IPS-11a (cell line): ENCODE measurements around the gene SPSB4.

Source experiments
- H3K4me3 ChIP-seq: one replicate; pipeline ENCODE4 v1.5.1; 2013; ENCODE audit warnings: low read depth, low read length, control low read depth

The SPSB4 gene

DNA sequence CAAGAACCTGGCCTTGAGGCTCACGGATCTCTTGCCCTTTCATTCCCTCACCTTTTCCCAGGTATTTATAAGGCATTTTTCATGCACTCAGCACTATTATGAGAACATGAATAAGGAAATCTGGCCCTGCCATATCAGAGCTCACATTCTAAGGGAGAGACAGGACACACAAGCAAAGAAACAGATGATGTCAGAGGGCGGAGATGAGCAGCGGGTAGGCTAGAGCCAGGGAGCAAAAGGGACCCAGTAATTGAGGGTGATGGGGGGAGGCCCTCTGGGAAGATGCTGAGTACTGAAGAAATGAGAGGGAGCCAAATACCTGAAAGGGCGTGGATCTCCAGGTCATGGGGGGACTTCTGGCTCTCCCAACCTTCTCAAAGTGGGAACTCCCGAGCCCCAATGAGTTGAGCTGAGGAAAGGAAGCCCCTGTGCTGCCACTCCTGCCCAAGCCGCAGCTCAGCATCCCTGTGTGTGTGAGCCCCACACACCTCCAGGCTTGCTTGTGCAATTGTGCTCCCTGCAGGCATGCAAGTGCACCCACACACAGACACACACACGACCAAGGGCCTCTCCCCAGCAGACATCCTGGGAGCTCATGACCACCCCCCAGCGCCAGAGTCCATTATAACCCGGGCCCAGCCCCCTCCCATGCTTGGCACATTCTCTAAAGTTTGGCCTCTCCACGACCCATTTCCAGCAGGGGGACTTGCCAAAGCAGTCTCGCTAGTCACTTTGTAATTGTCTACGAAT is 99.1 kb downstream of the SPSB4 start:
- H3K4me3 ChIP-seq, result no peak overlapping the region

DNA sequence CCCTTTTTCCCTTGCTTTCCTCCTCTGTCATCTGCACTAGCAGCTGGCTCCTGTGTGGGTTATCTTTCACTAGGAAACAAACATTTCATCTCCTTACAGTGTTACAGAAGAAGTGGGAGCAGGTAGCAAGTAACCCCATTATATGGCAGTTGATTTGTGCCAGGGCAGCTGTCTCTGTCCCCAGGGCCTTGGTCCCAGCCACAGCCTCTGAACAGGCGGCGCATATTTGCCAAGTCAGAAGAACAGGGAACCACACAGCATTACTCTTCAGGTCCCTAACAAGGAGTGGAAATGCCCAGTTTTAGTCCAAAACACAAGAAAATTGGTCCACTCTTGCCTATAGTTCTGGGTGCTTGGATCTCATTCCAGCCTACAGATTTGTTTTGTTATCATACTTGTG is 99.8 kb downstream of the SPSB4 start:
- H3K4me3 ChIP-seq, result no peak overlapping the region

DNA sequence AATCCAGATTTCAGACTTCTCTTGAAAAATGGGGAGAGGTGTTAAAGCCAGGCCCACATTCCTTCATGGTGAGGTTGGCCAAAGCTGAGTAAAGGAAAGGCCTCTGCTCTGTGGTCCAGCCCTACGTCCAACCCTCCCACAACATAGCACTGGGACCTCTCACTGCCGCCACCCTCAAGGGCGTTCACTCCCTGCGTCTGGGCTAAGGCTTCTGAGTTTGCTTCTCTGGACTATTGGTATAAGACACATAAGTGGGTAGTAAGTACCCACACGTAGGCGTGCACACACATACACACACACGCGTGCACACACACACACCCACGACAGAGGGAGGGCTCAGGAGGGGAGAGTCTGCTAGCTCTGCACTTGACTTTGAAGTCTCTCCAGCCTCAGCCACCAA is 100.3 kb downstream of the SPSB4 start:
- H3K4me3 ChIP-seq, result no peak overlapping the region

DNA sequence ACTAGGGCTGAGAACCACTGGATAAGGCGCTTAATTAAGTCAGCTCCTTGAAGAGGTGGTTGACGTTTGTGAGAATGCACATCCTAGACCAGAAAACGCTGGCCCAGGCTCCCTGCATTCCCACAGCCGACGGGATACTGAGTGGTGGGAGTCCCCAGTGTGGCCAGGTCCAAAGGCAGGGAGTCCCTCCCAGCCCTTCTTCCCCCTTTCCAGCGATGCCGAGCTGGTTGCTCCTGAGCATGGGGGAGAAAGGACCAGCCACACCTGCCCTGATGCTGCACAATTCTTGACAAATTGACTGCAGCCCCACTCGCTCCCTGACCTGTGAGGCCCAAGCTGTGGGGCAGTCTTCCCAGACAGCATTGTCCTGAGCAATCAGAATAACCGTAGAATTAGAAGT is 101.0 kb downstream of the SPSB4 start:
- no peak overlapping the region for H3K4me3 ChIP-seq

GRCh38 chr3:141152801-141153678 is 101.9 kb downstream of the SPSB4 start:
- no peak overlapping the region for H3K4me3 ChIP-seq

DNA sequence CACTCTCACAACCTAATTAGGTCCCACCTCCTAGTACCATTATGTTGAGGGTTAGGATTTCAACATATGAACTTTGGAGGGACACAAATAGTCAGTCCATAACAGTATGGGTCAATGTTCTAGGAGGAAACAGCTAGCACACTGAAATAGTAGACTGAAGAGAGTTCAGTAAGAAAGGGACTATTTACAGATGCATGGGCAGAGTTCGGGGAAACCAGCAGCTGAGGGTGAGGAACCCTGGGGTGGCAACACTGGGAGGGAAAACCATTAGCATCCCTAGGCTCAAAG is 102.5 kb downstream of the SPSB4 start:
- H3K4me3 ChIP-seq, result no peak overlapping the region

- no peak overlapping the region for H3K4me3 ChIP-seq
Observed at GRCh38 chr3:141164852-141165251, 113.7 kb downstream of the SPSB4 start.

- no peak overlapping the region for H3K4me3 ChIP-seq
Observed at GRCh38 chr3:141167681-141168080, 116.5 kb downstream of the SPSB4 start.

GRCh38 chr3:141170678-141171295 is 119.6 kb downstream of the SPSB4 start:
- no peak overlapping the region for H3K4me3 ChIP-seq

- no peak overlapping the region for H3K4me3 ChIP-seq
Observed at GRCh38 chr3:141174674-141175073, 123.5 kb downstream of the SPSB4 start.

- H3K4me3 ChIP-seq, result no peak overlapping the region
Observed at GRCh38 chr3:141176775-141177174, 125.6 kb downstream of the SPSB4 start.

DNA sequence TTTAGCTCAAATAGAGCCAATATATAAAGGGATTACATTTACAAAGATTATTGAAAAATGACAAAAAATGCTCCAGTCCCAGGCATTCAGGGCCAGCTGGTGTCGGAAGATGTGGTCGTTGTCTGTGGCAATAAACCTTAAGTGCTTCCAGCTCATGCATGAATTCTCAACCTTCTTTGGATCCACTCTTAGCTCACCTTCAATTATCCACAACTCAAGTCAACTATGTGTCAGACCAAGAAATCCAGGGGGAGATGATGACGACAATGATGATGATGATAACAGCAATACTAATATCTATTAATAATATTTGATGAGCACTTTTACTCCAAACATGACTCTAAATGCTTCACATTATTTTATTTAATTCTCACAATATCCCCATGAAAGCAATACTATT is 126.9 kb downstream of the SPSB4 start:
- H3K4me3 ChIP-seq, result no peak overlapping the region

- no peak overlapping the region for H3K4me3 ChIP-seq
Observed at GRCh38 chr3:141178551-141178950, 127.4 kb downstream of the SPSB4 start.

GRCh38 chr3:141179983-141180382 is 128.8 kb downstream of the SPSB4 start:
- no peak overlapping the region for H3K4me3 ChIP-seq

DNA sequence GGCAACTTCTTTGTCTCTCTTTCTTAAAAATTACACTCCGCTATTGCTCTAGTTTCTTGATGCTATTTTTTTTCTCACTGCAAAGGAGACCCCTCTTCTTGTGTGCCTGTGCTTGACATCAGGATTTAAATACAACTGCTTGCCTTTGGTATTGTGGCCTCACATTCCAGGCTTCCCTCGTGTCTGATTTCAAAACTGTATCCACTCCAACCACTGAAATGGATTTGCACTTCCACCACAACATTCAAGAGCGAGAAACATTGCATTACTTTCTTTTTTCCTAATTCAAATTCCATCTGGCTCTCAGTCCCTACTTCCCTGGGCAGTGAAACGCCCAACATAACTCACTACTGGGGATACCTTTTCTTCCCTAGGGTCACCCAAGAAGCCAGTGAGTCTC is 130.0 kb downstream of the SPSB4 start:
- no peak overlapping the region for H3K4me3 ChIP-seq

DNA sequence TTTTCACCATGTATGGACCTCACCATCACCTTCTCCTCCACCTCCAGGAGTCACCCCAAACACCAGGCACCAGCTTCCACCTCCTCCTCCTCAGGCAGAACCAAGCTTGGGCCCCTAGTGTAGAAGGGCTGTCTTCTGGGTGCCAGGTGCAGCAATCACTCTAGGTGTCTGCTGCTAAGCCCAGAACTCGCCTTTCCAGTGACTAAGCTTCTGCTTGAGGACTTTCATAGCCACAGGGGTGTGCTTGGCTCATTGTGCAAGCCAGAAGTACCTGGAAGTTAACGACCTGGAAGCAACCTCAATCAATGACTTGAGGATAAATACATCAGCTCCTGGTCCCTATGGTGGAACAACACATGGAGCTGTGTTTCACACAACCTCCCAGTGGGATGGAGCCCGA is 130.7 kb downstream of the SPSB4 start:
- H3K4me3 ChIP-seq, result no peak overlapping the region

DNA sequence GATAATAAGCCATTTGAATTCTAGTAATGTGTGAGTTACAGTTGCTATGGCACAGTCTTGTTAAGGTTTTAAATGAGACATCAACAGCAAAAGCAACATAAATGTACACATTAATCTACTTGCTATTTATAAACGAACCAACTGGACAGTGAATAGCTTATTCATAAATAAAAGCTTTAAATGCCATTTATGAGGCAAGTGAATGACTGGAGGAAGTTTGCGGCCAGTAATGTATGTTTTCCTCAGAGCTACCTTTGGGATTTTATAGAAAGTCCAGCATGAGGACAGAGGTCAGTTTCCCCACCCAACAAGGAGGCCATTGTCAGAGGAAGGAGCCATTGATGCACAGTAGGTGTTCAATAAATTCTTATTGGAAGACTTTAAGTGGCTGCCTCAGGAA is 132.5 kb downstream of the SPSB4 start:
- H3K4me3 ChIP-seq, result no peak overlapping the region

- no peak overlapping the region for H3K4me3 ChIP-seq
Observed at GRCh38 chr3:141184430-141184829, 133.3 kb downstream of the SPSB4 start.

DNA sequence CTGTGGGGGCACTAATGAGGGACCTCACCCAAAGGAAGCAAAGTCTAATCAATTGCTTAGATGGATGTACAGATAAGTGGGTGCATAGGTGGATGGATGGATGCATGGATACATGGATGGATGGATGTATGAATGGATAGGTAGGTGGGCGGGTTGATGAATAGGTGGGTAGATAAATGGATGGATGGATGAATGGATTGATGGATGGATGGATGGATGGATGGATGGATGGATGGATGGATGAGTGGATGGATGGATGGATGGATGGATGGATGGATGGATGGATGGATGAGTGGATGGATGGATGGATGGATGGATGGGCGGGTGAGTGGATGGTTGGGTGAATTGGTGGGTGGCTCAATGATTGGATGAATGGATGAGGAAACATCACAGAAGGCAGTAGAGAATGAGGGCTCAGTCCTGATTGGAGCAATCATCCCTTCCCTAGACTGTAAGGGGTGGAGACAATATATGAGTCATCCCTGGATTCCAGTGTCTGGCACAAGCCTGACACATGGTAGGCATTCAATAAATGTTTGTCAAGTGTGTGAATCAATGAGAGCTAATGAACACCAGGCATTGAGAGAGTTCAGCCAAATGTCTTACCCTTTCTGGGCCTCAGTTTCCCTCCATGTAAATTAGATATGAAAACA is 140.1 kb downstream of the SPSB4 start:
- H3K4me3 ChIP-seq, result no peak overlapping the region

DNA sequence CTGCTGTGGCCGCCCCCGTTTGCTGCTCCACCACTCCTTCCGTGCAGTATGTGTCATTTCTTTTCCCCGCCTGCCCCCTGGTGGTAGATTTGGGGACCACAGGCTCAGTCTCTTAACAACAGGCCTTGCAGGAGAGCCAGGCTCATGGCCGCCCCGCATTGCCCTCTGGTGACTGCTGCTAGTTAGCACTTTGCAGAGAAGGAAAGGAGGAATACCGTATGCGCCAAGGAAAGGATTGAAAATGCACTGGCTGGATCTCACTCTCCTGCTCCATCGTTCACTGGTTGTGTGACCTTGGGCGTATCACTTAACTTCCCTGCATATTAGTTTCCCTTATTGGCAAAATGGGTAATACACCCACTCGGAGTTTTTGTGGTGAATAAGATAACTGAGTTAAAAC is 141.2 kb downstream of the SPSB4 start:
- no peak overlapping the region for H3K4me3 ChIP-seq

DNA sequence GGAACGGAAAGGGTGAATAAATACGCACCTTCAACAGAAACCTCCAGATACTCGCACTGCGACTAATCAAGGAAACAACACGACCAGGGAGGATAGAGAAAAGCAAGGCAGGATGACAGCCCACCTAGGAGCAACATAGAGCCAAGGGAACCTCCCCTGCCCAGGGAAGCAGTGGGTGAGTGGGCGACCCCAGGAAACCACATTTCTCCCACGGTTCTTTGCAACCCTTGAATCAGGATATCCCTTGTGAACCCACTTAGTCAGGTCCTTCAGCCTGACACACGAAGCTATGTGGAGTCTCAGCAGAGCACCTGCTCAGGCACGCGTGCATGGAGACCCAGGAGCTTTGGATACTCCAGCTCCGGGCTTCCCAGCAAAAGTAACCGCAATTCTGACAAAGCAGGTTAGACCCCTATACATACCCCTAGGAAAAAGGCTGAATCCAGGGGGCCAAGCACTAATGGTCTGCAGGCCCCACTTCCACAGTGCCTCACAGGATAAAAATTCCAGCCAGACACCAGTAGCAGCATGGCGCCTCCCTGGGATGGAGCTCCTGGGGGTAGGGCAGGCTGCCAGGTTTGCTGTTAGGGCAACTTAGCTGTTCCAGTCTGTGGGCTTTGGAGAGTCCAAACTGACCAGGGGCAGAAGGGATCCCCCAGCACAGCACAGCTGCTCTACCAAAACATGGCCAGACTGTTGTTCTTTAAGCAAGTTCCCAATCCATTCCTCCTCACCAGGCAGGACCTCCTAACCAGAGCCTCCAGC is 142.1 kb downstream of the SPSB4 start:
- H3K4me3 ChIP-seq, result no peak overlapping the region
